Adipocyte (in vitro differentiated cells): Measurements from ENCODE around the gene KNDC1.

Experiments used
- DNase-seq: peaks from one replicate; pipeline ENCODE4 v3.0.0-alpha.2; 2015; ENCODE audit warnings: low read depth
- H3K27me3 ChIP-seq: replicated peaks from 2 replicates; pipeline ENCODE4 v1.7.0; 2013; ENCODE audit warnings: mild to moderate bottlenecking, low read length, moderate library complexity; ENCODE audit not compliant: control insufficient read depth, insufficient read depth
- H3K36me3 ChIP-seq: 2 replicates; pipeline ENCODE4 v1.7.0; 2013; ENCODE audit warnings: low read length, mild to moderate bottlenecking, moderate library complexity; ENCODE audit not compliant: control insufficient read depth, insufficient read depth, severe bottlenecking
- H3K4me1 ChIP-seq: 2 replicates; pipeline ENCODE4 v1.7.0; 2013; ENCODE audit warnings: mild to moderate bottlenecking, low read length, moderate library complexity; ENCODE audit not compliant: control insufficient read depth, insufficient read depth
- H3K4me3 ChIP-seq: 2 replicates; pipeline ENCODE4 v1.7.0; 2013; ENCODE audit warnings: mild to moderate bottlenecking, low read length, moderate library complexity
- H3K9ac ChIP-seq: 2 replicates; pipeline ENCODE4 v1.7.0; 2013; ENCODE audit warnings: mild to moderate bottlenecking, low read length, moderate library complexity
- H3K9me3 ChIP-seq: 2 replicates; pipeline ENCODE4 v1.7.0; 2013; ENCODE audit warnings: mild to moderate bottlenecking, low read length, moderate library complexity; ENCODE audit not compliant: control insufficient read depth

Gene KNDC1

GRCh38 chr10:133127291-133128125, 32.5 kb upstream of the KNDC1 start:
- no peak overlapping the region for H3K9ac ChIP-seq
- H3K36me3 ChIP-seq: no peaks in the 10 kb centered on the region
- H3K4me1 ChIP-seq: no peaks in the 10 kb centered on the region
- H3K4me3 ChIP-seq: no peak overlapping the region
- H3K9me3 ChIP-seq: no peaks in the 10 kb centered on the region
- peaks cover 33% of the 10 kb centered on the region for H3K27me3 ChIP-seq
- no peak for DNase-seq

GRCh38 chr10:133128126-133129070, 31.6 kb upstream of the KNDC1 start:
- Histone ChIP-seq H3K9me3 (no peaks in the 10 kb centered on the region), H3K4me3 (no peak overlapping the region), H3K36me3 (no peaks in the 10 kb centered on the region), H3K4me1 (no peaks in the 10 kb centered on the region), H3K9ac (no peak overlapping the region), H3K27me3 (peaks cover 30% of the 10 kb centered on the region)
- no peak for DNase-seq

- Histone ChIP-seq H3K27me3 (peaks cover 26% of the 10 kb centered on the region), H3K4me1 (no peaks in the 10 kb centered on the region), H3K36me3 (no peaks in the 10 kb centered on the region), H3K9me3 (no peaks in the 10 kb centered on the region), H3K4me3 (no peak overlapping the region), H3K9ac (no peak overlapping the region)
- DNase-seq: no peak
These were observed 30.8 kb upstream of the KNDC1 start for GRCh38 chr10:133129071-133129858.

- H3K27me3 ChIP-seq: peaks cover 24% of the 10 kb centered on the region
- H3K4me3 ChIP-seq: no peak overlapping the region
- no peaks in the 10 kb centered on the region for H3K9me3 ChIP-seq
- no peak overlapping the region for H3K9ac ChIP-seq
- no peak for DNase-seq
- no peaks in the 10 kb centered on the region for H3K4me1 ChIP-seq
- no peaks in the 10 kb centered on the region for H3K36me3 ChIP-seq
These were observed 30.0 kb upstream of the KNDC1 start for GRCh38 chr10:133129859-133130495.

GRCh38 chr10:133130602-133131001, 29.4 kb upstream of the KNDC1 start:
- Histone ChIP-seq H3K9ac (no peak overlapping the region), H3K27me3 (peaks cover 22% of the 10 kb centered on the region), H3K4me1 (no peaks in the 10 kb centered on the region), H3K36me3 (no peaks in the 10 kb centered on the region), H3K9me3 (no peaks in the 10 kb centered on the region), H3K4me3 (no peak overlapping the region)
- no peak for DNase-seq

GRCh38 chr10:133131053-133131452, 29.0 kb upstream of the KNDC1 start:
- H3K9me3 ChIP-seq: no peaks in the 10 kb centered on the region
- H3K4me3 ChIP-seq: no peak overlapping the region
- H3K9ac ChIP-seq: no peak overlapping the region
- no peaks in the 10 kb centered on the region for H3K4me1 ChIP-seq
- peaks cover 18% of the 10 kb centered on the region for H3K27me3 ChIP-seq
- H3K36me3 ChIP-seq: no peaks in the 10 kb centered on the region
- DNase-seq: no peak

- Histone ChIP-seq H3K9me3 (no peaks in the 10 kb centered on the region), H3K9ac (no peak overlapping the region)
- DNase-seq: no peak
These were observed 28.1 kb upstream of the KNDC1 start for GRCh38 chr10:133131734-133132472.

GRCh38 chr10:133132473-133133291, 27.3 kb upstream of the KNDC1 start:
- Histone ChIP-seq H3K27me3 (peaks cover 16% of the 10 kb centered on the region), H3K4me3 (no peak overlapping the region), H3K9ac (no peak overlapping the region), H3K4me1 (no peaks in the 10 kb centered on the region), H3K36me3 (no peaks in the 10 kb centered on the region), H3K9me3 (no peaks in the 10 kb centered on the region)
- no peak for DNase-seq

More at GRCh38 chr10:133131734-133132472, 28.1 kb upstream of the KNDC1 start:
- no peaks in the 10 kb centered on the region for H3K36me3 ChIP-seq
- peaks cover 16% of the 10 kb centered on the region for H3K27me3 ChIP-seq
- H3K4me1 ChIP-seq: no peaks in the 10 kb centered on the region
- H3K4me3 ChIP-seq: no peak overlapping the region

GRCh38 chr10:133133471-133134231, 26.4 kb upstream of the KNDC1 start:
- no peak overlapping the region for H3K9ac ChIP-seq
- peaks cover 16% of the 10 kb centered on the region for H3K27me3 ChIP-seq
- no peaks in the 10 kb centered on the region for H3K9me3 ChIP-seq
- no peak for DNase-seq
- no peak overlapping the region for H3K4me3 ChIP-seq
- H3K36me3 ChIP-seq: no peaks in the 10 kb centered on the region
- H3K4me1 ChIP-seq: no peaks in the 10 kb centered on the region
